Measurements from ENCODE around the gene GALNT18.

DNA sequence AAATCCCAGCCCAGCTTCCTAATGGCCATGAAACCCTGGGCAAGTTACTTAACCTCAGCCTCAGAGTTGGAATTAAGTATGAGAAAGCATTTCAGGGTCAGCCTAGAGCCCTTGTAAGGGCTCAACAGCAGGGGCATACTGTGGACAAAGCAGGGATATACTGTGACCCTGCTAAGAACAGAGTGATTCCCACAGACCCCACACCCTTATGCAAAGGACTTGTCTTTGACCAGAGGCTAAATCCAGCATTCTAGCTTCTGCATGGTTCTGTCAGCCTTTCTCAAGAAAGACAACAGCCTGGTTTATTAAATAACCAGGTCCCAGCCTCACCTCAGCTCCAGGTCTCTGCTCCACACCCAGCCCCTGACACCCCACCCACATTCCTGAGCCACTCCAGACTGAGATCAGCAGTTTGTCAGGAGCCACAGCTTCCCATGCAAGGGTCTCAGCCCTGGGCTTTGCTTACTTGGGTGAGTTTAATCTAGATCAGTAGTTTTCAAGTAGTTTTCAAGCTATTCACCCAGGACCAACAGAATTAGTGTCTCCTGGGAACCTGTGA is 69.2 kb downstream of the GALNT18 start:
- TF ChIP-seq, protein P1, sequence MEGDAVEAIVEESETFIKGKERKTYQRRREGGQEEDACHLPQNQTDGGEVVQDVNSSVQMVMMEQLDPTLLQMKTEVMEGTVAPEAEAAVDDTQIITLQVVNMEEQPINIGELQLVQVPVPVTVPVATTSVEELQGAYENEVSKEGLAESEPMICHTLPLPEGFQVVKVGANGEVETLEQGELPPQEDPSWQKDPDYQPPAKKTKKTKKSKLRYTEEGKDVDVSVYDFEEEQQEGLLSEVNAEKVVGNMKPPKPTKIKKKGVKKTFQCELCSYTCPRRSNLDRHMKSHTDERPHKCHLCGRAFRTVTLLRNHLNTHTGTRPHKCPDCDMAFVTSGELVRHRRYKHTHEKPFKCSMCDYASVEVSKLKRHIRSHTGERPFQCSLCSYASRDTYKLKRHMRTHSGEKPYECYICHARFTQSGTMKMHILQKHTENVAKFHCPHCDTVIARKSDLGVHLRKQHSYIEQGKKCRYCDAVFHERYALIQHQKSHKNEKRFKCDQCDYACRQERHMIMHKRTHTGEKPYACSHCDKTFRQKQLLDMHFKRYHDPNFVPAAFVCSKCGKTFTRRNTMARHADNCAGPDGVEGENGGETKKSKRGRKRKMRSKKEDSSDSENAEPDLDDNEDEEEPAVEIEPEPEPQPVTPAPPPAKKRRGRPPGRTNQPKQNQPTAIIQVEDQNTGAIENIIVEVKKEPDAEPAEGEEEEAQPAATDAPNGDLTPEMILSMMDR (IDR thresholded peaks at IDR 0.05; ENCODE audit: poor library complexity, severe bottlenecking): no peak
- TF ChIP-seq EP300 (conservative IDR thresholded peaks at IDR 0.05; ENCODE audit: poor library complexity, severe bottlenecking): no peak
- no peak for TF ChIP-seq POLR2AphosphoS5 (IDR thresholded peaks at IDR 0.05)

Measured in neural cell (in vitro differentiated cells).